Measurements from ENCODE around the gene ATP5ME.
"Not testable (repeated sequence)": the region's sequence is repeated elsewhere in the genome, so short reads cannot be mapped to it uniquely, and the experiment has no call there.

Gene ATP5ME

GRCh38 chr4:705278-706082, 31.4 kb upstream of the ATP5ME start, which contains the start of gene PCGF3:
TSS of gene PCGF3 (plus strand) at chr4:705832. CDS start at chr4:733681, 27,849 bp downstream.
- FAIRE-seq, result peak; percentile 90
- peak; percentile 99 for DNase-seq (ENCODE audit: insufficient read length, low spot score)

- FAIRE-seq, result no peak
- DNase-seq (ENCODE audit: insufficient read length, low spot score), result no peak
Measured at GRCh38 chr4:704971-705277, 30.8 kb upstream of the ATP5ME start.

- FAIRE-seq (no peak), DNase-seq (ENCODE audit: insufficient read length, low spot score) (no peak)
Measured at GRCh38 chr4:704198-704891, 30.3 kb upstream of the ATP5ME start.

- DNase-seq (ENCODE audit: insufficient read length, low spot score) (no peak), FAIRE-seq (no peak)
Measured at GRCh38 chr4:703336-704197, 29.5 kb upstream of the ATP5ME start.

GRCh38 chr4:702618-703048, 28.6 kb upstream of the ATP5ME start:
- FAIRE-seq, result no peak
- no peak for DNase-seq (ENCODE audit: insufficient read length, low spot score)

- FAIRE-seq, result no peak
- no peak for DNase-seq (ENCODE audit: insufficient read length, low spot score)
Measured at GRCh38 chr4:700587-701264, 26.6 kb upstream of the ATP5ME start.

- FAIRE-seq (no peak), DNase-seq (ENCODE audit: insufficient read length, low spot score) (no peak)
Measured at GRCh38 chr4:699816-700580, 25.9 kb upstream of the ATP5ME start.

GRCh38 chr4:694341-694940, 20.4 kb upstream of the ATP5ME start:
- FAIRE-seq; DNase-seq (ENCODE audit: insufficient read length, low spot score): not testable (repeated sequence)

- DNase-seq (ENCODE audit: insufficient read length, low spot score) (no peak), FAIRE-seq (no peak)
Measured at GRCh38 chr4:692771-693554, 18.9 kb upstream of the ATP5ME start.

GRCh38 chr4:689723-690122, 15.6 kb upstream of the ATP5ME start:
- DNase-seq (ENCODE audit: insufficient read length, low spot score), result no peak
- FAIRE-seq, result no peak

- FAIRE-seq, result peak; percentile 51
- peak; percentile 64 for DNase-seq (ENCODE audit: insufficient read length, low spot score)
Measured at GRCh38 chr4:688854-689681, 15.0 kb upstream of the ATP5ME start, which contains the start of gene SLC49A3. TSS of gene SLC49A3 (minus strand) at chr4:689151. CDS start at chr4:689127, 24 bp downstream.

GRCh38 chr4:687971-688853, 14.1 kb upstream of the ATP5ME start:
- no peak for FAIRE-seq
- no peak for DNase-seq (ENCODE audit: insufficient read length, low spot score)

GRCh38 chr4:687048-687970, 13.2 kb upstream of the ATP5ME start:
- DNase-seq (ENCODE audit: insufficient read length, low spot score) (no peak), FAIRE-seq (no peak)

GRCh38 chr4:686413-687040, 12.5 kb upstream of the ATP5ME start:
- DNase-seq (ENCODE audit: insufficient read length, low spot score) (no peak), FAIRE-seq (no peak)

- DNase-seq (ENCODE audit: insufficient read length, low spot score) (no peak), FAIRE-seq (no peak)
Measured at GRCh38 chr4:685679-686412, 11.8 kb upstream of the ATP5ME start.

Data from GM19239 (cell line).